Measurements from ENCODE around the gene FBXL7.

- TF ChIP-seq EZH2phosphoT487 (conservative IDR thresholded peaks at IDR 0.05; ENCODE audit: low read length) (no peak), CTCF (IDR thresholded peaks at IDR 0.05; ENCODE audit: insufficient read depth, low read length, poor library complexity, severe bottlenecking) (no peak)
Observed at GRCh38 chr5:15564523-15564922, 64.5 kb downstream of the FBXL7 start.
